Stimulated activated CD8-positive, alpha-beta memory T cell treated with anti-CD3 and anti-CD28 coated beads, Interleukin-7, amount 100 ng/mL, for 1 hour (primary cell): Measurements from ENCODE around the gene IFNK.

ENCODE experiments used
- DNase-seq, 2 donors: peaks; one replicate each; pipeline ENCODE4 v3.0.0-alpha.2; 2020; ENCODE audit warnings: low read depth in 2 of 2

Gene IFNK

GRCh38 chr9:27511771-27512170 lies 12.3 kb upstream of the IFNK start:
- no peak for DNase-seq

- DNase-seq: no peak
Measured at GRCh38 chr9:27514551-27514950, 9.5 kb upstream of the IFNK start.

GRCh38 chr9:27518006-27518405 lies 6.1 kb upstream of the IFNK start:
- DNase-seq: no peak

- DNase-seq: no peak
Measured at GRCh38 chr9:27518809-27519208, 5.3 kb upstream of the IFNK start.

GRCh38 chr9:27519466-27520465 lies 4.3 kb upstream of the IFNK start:
- DNase-seq: no peak

- DNase-seq: no peak
Measured at GRCh38 chr9:27520986-27521385, 3.1 kb upstream of the IFNK start.

- DNase-seq: no peak
Measured at GRCh38 chr9:27523141-27523540, 949 bp upstream of the IFNK start.

GRCh38 chr9:27527702-27528075 lies 3.6 kb downstream of the IFNK start:
- no peak for DNase-seq

- no peak for DNase-seq
Measured at GRCh38 chr9:27528076-27528885, 4.2 kb downstream of the IFNK start.

- DNase-seq: no peak
Measured at GRCh38 chr9:27528886-27529315, 4.8 kb downstream of the IFNK start.

GRCh38 chr9:27529316-27530278 lies 5.5 kb downstream of the IFNK start, which contains the start of gene MOB3B:
MOB3B (minus strand) TSS chr9:27529814; CDS start chr9:27455550, 74,264 bp downstream.
- peak; percentile 50 to 51 for DNase-seq

GRCh38 chr9:27530915-27531755 lies 7.0 kb downstream of the IFNK start:
- no peak for DNase-seq

GRCh38 chr9:27532046-27532445 lies 8.0 kb downstream of the IFNK start:
- DNase-seq: no peak

- DNase-seq: no peak
Measured at GRCh38 chr9:27533311-27533710, 9.2 kb downstream of the IFNK start.

- no peak for DNase-seq
Measured at GRCh38 chr9:27534131-27534530, 10.0 kb downstream of the IFNK start.

GRCh38 chr9:27534658-27535209 lies 10.6 kb downstream of the IFNK start:
- DNase-seq: no peak

GRCh38 chr9:27535701-27536118 lies 11.6 kb downstream of the IFNK start:
- DNase-seq: no peak

GRCh38 chr9:27536168-27536567 lies 12.1 kb downstream of the IFNK start:
- DNase-seq: no peak

- DNase-seq: no peak
Measured at GRCh38 chr9:27537027-27537435, 12.9 kb downstream of the IFNK start.

GRCh38 chr9:27537756-27538155 lies 13.7 kb downstream of the IFNK start:
- DNase-seq: no peak
